Measurements from ENCODE around the gene CCDC137. TPM values are rescaled to one million over a fixed set of nuclear protein-coding genes. Genes with fewer than 3 reads are reported as not detected.

Gene CCDC137
- total RNA-seq, 2 donors from 2014 or later, result 18.5 to 27.7 TPM

- H3K27me3 ChIP-seq (replicated peaks; ENCODE audit: insufficient read depth), result no peaks in the 10 kb centered on the region
- H3K9me3 ChIP-seq, result no peaks in the 10 kb centered on the region
- peak; percentile 94 for DNase-seq (ENCODE audit: low spot score)
- peak within 1 kb of the TSS; percentile 73 to 95 for H3K4me3 ChIP-seq
- H3K36me3 ChIP-seq, result peaks cover 0 to 6% of the 10 kb centered on the region in 2 donors
- under 1% methylated on average over 82 of the region's 102 CpGs for WGBS
- TF ChIP-seq CTCF (IDR thresholded peaks at IDR 0.05), result peak in 3 of 4 experiments; percentile 24 to 74 (median 57)
- TF ChIP-seq POLR2AphosphoS5 (IDR thresholded peaks at IDR 0.05), result peak; percentile 99
- peak; percentile 84 for TF ChIP-seq POLR2A (IDR thresholded peaks at IDR 0.05)
- intact Hi-C loops (cut with DNase I), result no loop called here
- H3K4me1 ChIP-seq (replicated peaks), result peaks cover 25% of the 10 kb centered on the region
- H3K27ac ChIP-seq, result peak within 1 kb of the TSS; percentile 91 to 96
Observed at GRCh38 chr17:81702934-81703746, 36.6 kb downstream of the CCDC137 start, which contains the start of gene MRPL12. Gene MRPL12, plus strand, starts transcription at chr17:81703367. Its CDS starts 135 bp downstream, at chr17:81703502.

- Histone ChIP-seq H3K27ac (peak overlapping the region; percentile 91 to 96), H3K4me3 (peak overlapping the region; percentile 73 to 95), H3K27me3 (replicated peaks; ENCODE audit: insufficient read depth) (no peaks in the 10 kb centered on the region), H3K9me3 (no peaks in the 10 kb centered on the region), H3K36me3 (peaks cover 0 to 4% of the 10 kb centered on the region in 2 donors), H3K4me1 (replicated peaks) (peaks cover 25% of the 10 kb centered on the region)
- intact Hi-C loops (cut with DNase I), result no loop called here
- WGBS, result 27% methylated on average over 27 of the region's 27 CpGs
- TF ChIP-seq POLR2A (IDR thresholded peaks at IDR 0.05) (no peak), POLR2AphosphoS5 (IDR thresholded peaks at IDR 0.05) (no peak), CTCF (IDR thresholded peaks at IDR 0.05) (no peak)
- no peak for DNase-seq (ENCODE audit: low spot score)
Observed at GRCh38 chr17:81703747-81704654, 37.5 kb downstream of the CCDC137 start.

GRCh38 chr17:81705518-81706231 lies 39.1 kb downstream of the CCDC137 start:
- Histone ChIP-seq H3K9me3 (no peaks in the 10 kb centered on the region), H3K36me3 (peaks cover 0 to 4% of the 10 kb centered on the region in 2 donors), H3K4me3 (no peak overlapping the region), H3K27me3 (replicated peaks; ENCODE audit: insufficient read depth) (no peaks in the 10 kb centered on the region), H3K4me1 (replicated peaks) (peaks cover 28% of the 10 kb centered on the region), H3K27ac (no peak overlapping the region)
- DNase-seq (ENCODE audit: low spot score), result no peak
- 95% methylated on average over 30 of the region's 30 CpGs for WGBS
- no peak for TF ChIP-seq CTCF (IDR thresholded peaks at IDR 0.05)
- TF ChIP-seq POLR2AphosphoS5 (IDR thresholded peaks at IDR 0.05), result no peak
- no peak for TF ChIP-seq POLR2A (IDR thresholded peaks at IDR 0.05)
- intact Hi-C loops (cut with DNase I), result no loop called here

GRCh38 chr17:81706232-81706611 lies 39.7 kb downstream of the CCDC137 start:
- Histone ChIP-seq H3K36me3 (peaks cover 0 to 4% of the 10 kb centered on the region in 2 donors), H3K4me1 (replicated peaks) (peaks cover 28% of the 10 kb centered on the region), H3K27me3 (replicated peaks; ENCODE audit: insufficient read depth) (no peaks in the 10 kb centered on the region), H3K4me3 (no peak overlapping the region), H3K27ac (no peak overlapping the region), H3K9me3 (no peaks in the 10 kb centered on the region)
- intact Hi-C loops (cut with DNase I), result no loop called here
- WGBS, result 93% methylated on average over 17 of the region's 17 CpGs
- DNase-seq (ENCODE audit: low spot score), result no peak
- no peak for TF ChIP-seq POLR2AphosphoS5 (IDR thresholded peaks at IDR 0.05)

All from prostate gland (tissue), 2 donors.